Caco-2 (cell line): ENCODE measurements around the gene MRRF. TPM values are rescaled to one million over a fixed set of nuclear protein-coding genes. Genes with fewer than 3 reads are reported as not detected.

Source experiments
- BruUV-seq: library from RNA; stranded (reverse); fragments of 400-500 nt; replicated peaks from 2 replicates; lab custom pipeline; 2021; lab: Mats Ljungman, UMichigan
- CTCF ChIA-PET: fragments of 300-600 bp; sonication (Branson Sonifier 250); formaldehyde crosslinking; loops from one replicate; lab custom pipeline; 2022; ENCODE audit warnings: antibody characterized with exemption; lab: Charles Lee
- POLR2A ChIA-PET: fragments of 300-600 bp; sonication (Branson Sonifier 250); formaldehyde crosslinking; loops from one replicate; lab custom pipeline; 2022; ENCODE audit warnings: antibody characterized with exemption; lab: Charles Lee
- DNase-seq, 2 experiments: peaks; one replicate each; pipeline versions ENCODE4 v3.0.0 to v3.0.0-alpha.2; 2020 to 2022
- H3K27me3 ChIP-seq: replicated peaks from 2 replicates; pipeline ENCODE4 v1.6.0; 2011; ENCODE audit warnings: low read length; ENCODE audit not compliant: control insufficient read depth, insufficient read depth
- H3K36me3 ChIP-seq: 2 replicates; pipeline ENCODE4 v1.5.1; 2011; ENCODE audit warnings: low read length; ENCODE audit not compliant: control insufficient read depth, insufficient read depth
- H3K4me1 ChIP-seq: fragments of 250-450 bp; sonication (Bioruptor Pico); 2 replicates; pipeline ENCODE4 v1.5.1; 2020; ENCODE audit warnings: mild to moderate bottlenecking
- H3K4me3 ChIP-seq: 2 replicates; pipeline ENCODE4 v1.5.1; 2011; ENCODE audit warnings: low read depth, mild to moderate bottlenecking, control low read depth, low read length
- H3K9me3 ChIP-seq: fragments of 250-450 bp; sonication (Bioruptor Pico); 2 replicates; pipeline ENCODE4 v1.5.1; 2020; ENCODE audit warnings: mild to moderate bottlenecking, moderate library complexity
- H3K27ac Mint-ChIP-seq: one replicate; pipeline ENCODE4 v1.8.0; 2022; ENCODE audit warnings: mixed read lengths; ENCODE audit not compliant: unreplicated experiment
- H3K27me3 Mint-ChIP-seq: one replicate; pipeline ENCODE4 v1.8.0; 2022; ENCODE audit warnings: mixed read lengths; ENCODE audit not compliant: insufficient read depth, unreplicated experiment
- H3K36me3 Mint-ChIP-seq: one replicate; pipeline ENCODE4 v1.8.0; 2022; ENCODE audit warnings: mild to moderate bottlenecking, mixed read lengths; ENCODE audit not compliant: insufficient read depth, unreplicated experiment
- H3K4me1 Mint-ChIP-seq: one replicate; pipeline ENCODE4 v1.8.0; 2022; ENCODE audit warnings: low read depth, mixed read lengths; ENCODE audit not compliant: unreplicated experiment
- H3K4me3 Mint-ChIP-seq: one replicate; pipeline ENCODE4 v1.8.0; 2022; ENCODE audit warnings: mild to moderate bottlenecking, moderate library complexity, mixed read lengths; ENCODE audit not compliant: unreplicated experiment
- H3K9me3 Mint-ChIP-seq: one replicate; pipeline ENCODE4 v1.8.0; 2022; ENCODE audit warnings: mixed read lengths; ENCODE audit not compliant: unreplicated experiment
- CTCF ChIP-seq, 2 experiments: fragments of 200-600 bp in 1 of 2; IDR thresholded peaks; 1 replicate in 1 of 2; 2 replicates in 1 of 2; pipeline versions ENCODE4 v1.5.1 to v1.8.0; 2011 to 2022; ENCODE audit warnings: antibody characterized with exemption in 1 of 2, control low read depth in 1 of 2, inconsistent platforms in 1 of 2, low read depth in 1 of 2, low read length in 1 of 2, mild to moderate bottlenecking in 1 of 2, moderate library complexity in 1 of 2; ENCODE audit not compliant: insufficient read depth in 1 of 2, severe bottlenecking in 1 of 2, unreplicated experiment in 1 of 2
- intact Hi-C: fragments of 100-400 bp; cut with micrococcal nuclease; formaldehyde crosslinking; loops from one replicate; pipeline ENCODE4 v1.10.0; 2022; ENCODE audit not compliant: unreplicated experiment
- total RNA-seq: library from RNA; stranded (reverse); gene quantifications from 2 replicates; pipeline ENCODE4 v1.2.3, GENCODE V29; 2022

Gene MRRF
- total RNA-seq, 1 experiment from 2014 or later, result 64.6 TPM

- no peak for DNase-seq
- Mint-ChIP-seq H3K9me3 (no peaks in the 10 kb centered on the region), H3K4me3 (no peak overlapping the region), H3K27ac (no peak overlapping the region), H3K36me3 (no peaks in the 10 kb centered on the region), H3K27me3 (peaks cover 7% of the 10 kb centered on the region), H3K4me1 (no peaks in the 10 kb centered on the region)
- no peaks in the 10 kb centered on the region for H3K27me3 ChIP-seq
- BruUV-seq, result no TSS peak
- TF ChIP-seq CTCF (IDR thresholded peaks at IDR 0.05; ENCODE audit: insufficient read depth in 1 of 2, low read depth in 1 of 2, low read length in 1 of 2, severe bottlenecking in 1 of 2, unreplicated experiment in 1 of 2), result no peak
- POLR2A ChIA-PET, result no interaction called here
- no peaks in the 10 kb centered on the region for H3K9me3 ChIP-seq
- CTCF ChIA-PET, result no interaction called here
- H3K4me3 ChIP-seq, result no peak overlapping the region
- H3K36me3 ChIP-seq, result no peaks in the 10 kb centered on the region
- H3K4me1 ChIP-seq, result no peaks in the 10 kb centered on the region
- intact Hi-C loops, result no loop called here
Observed at GRCh38 chr9:122372856-122373845, 108.5 kb downstream of the MRRF start.

GRCh38 chr9:122374885-122375420, 110.3 kb downstream of the MRRF start:
- Mint-ChIP-seq H3K4me1 (no peaks in the 10 kb centered on the region), H3K27me3 (peaks cover 7% of the 10 kb centered on the region), H3K4me3 (no peak overlapping the region), H3K9me3 (no peaks in the 10 kb centered on the region), H3K27ac (no peak overlapping the region), H3K36me3 (no peaks in the 10 kb centered on the region)
- H3K4me1 ChIP-seq, result no peaks in the 10 kb centered on the region
- no TSS peak for BruUV-seq
- intact Hi-C loops, result loop anchor here (5.0 kb wide), 2 partner anchors 77 to 437 kb away; no protein-coding TSS in a partner anchor
- DNase-seq, result no peak
- CTCF ChIA-PET, result no interaction called here
- H3K27me3 ChIP-seq, result no peaks in the 10 kb centered on the region
- TF ChIP-seq CTCF (IDR thresholded peaks at IDR 0.05; ENCODE audit: insufficient read depth in 1 of 2, low read depth in 1 of 2, low read length in 1 of 2, severe bottlenecking in 1 of 2, unreplicated experiment in 1 of 2), result no peak
- H3K9me3 ChIP-seq, result 0 out of 2 replicates have a peak, but pooled peaks cover 5% of the 10 kb centered on the region
- POLR2A ChIA-PET, result no interaction called here
- no peak overlapping the region for H3K4me3 ChIP-seq
- no peaks in the 10 kb centered on the region for H3K36me3 ChIP-seq

- ChIA-PET POLR2A (no interaction called here), CTCF (no interaction called here)
- Mint-ChIP-seq H3K4me3 (no peak overlapping the region), H3K9me3 (no peaks in the 10 kb centered on the region), H3K27ac (no peak overlapping the region), H3K4me1 (no peaks in the 10 kb centered on the region), H3K27me3 (peaks cover 6% of the 10 kb centered on the region), H3K36me3 (no peaks in the 10 kb centered on the region)
- Histone ChIP-seq H3K36me3 (no peaks in the 10 kb centered on the region), H3K4me3 (no peak overlapping the region), H3K27me3 (no peaks in the 10 kb centered on the region), H3K4me1 (no peaks in the 10 kb centered on the region), H3K9me3 (0 out of 2 replicates have a peak, but pooled peaks cover 5% of the 10 kb centered on the region)
- intact Hi-C loops, result loop anchor here (5.0 kb wide), 2 partner anchors 76 to 436 kb away; no protein-coding TSS in a partner anchor
- BruUV-seq, result no TSS peak
- no peak for TF ChIP-seq CTCF (IDR thresholded peaks at IDR 0.05; ENCODE audit: insufficient read depth in 1 of 2, low read depth in 1 of 2, low read length in 1 of 2, severe bottlenecking in 1 of 2, unreplicated experiment in 1 of 2)
- no peak for DNase-seq
Observed at GRCh38 chr9:122376796-122377195, 112.1 kb downstream of the MRRF start.
